ENCODE results near the gene AHCYL2.
"Not testable (repeated sequence)": the region's sequence is repeated elsewhere in the genome, so short reads cannot be mapped to it uniquely, and the experiment has no call there.

The AHCYL2 gene

DNA sequence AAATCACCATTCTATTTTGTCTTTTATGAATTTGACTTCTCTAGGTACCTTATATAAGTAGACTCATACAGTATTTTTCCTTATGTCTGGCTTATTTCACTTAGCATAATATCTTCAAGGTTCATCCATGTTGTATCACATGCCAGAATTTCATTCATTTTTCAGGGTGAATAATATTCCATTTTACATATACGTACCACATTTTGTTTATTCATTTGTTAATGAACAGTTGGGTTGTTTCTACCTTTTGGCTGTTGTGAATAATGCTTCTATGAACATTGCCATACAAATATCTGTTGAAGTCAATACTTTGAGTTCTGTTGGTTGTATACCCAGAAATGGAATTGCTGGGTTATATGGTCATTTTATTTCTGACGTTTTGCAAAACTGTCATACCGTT is 20.7 kb downstream of the AHCYL2 start:
- DNase-seq = no peak

DNA sequence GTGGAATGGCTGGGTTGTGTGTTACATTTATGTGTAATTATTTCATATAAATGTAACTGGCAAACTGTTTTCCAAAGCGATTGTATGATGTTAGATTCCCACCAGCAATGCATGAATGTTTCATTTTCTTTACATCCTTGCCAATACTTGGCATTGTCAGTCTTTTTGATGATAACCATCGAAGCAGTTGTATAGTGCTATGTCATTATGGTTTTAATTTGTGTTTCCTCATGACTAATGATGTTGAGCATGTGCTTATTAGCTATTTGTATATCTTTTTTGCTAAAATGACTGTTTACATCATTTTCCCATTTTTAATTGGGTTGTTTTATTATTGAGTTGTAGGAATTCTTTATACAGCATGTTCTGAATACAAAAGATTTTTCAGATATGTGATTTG is 22.3 kb downstream of the AHCYL2 start:
- no peak for DNase-seq

DNA sequence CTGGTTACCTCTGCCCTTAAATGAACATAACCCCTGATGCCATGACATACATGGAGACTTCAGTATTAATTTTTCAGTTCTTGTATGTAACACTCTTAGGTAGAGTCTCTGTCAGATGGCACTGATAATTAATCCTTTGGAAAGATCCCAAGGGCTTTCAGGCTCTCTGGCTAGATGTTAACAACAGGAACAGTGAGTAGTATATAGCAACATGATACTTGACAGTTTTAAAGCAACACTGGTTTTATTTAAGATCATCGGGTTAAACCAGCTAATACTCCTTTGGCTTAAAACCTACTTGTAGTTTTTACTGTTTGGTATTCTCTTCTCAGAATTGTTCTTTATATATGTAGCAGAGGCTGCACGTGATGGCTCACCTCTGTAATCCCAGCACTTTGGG is 27.3 kb downstream of the AHCYL2 start:
- no peak for DNase-seq

DNA sequence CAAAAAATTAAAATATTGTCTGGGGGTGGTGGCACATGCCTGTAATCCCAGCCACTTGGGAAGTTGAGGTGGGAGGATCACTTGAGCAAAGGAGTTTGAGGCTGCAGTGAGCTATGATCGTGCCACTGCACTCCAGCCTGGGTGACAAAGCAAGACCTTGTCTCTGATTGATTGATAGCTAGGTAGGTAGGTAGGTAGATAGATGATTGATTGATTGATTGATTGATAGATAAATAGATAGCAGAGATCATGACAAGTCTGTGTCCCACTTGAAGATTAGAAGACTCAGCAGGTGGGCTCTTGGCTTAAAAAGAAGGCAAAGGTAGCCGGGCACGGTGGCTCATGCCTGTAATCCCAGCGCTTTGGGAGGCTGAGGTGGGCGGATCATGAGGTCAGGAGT is 27.8 kb downstream of the AHCYL2 start:
- DNase-seq = not testable (repeated sequence)

DNA sequence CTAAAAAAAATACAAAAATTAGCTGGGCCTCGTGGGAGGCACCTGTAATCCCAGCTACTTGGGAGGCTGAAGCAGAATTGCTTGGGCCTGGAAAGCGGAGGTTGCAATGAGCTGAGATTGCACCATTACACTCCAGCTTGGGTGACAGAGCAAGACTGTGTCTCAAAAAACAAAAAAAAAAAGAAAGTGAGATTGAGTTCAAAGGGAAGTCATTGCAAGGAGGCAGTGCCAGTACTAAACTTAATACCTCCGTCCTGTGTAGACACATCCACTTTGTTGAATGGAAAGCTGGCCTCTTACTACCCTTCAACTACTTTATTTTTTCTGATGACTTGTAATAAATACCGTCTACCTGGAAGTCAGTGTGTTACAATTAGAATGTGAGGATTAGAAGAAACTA is 31.0 kb downstream of the AHCYL2 start:
- no peak for DNase-seq

DNA sequence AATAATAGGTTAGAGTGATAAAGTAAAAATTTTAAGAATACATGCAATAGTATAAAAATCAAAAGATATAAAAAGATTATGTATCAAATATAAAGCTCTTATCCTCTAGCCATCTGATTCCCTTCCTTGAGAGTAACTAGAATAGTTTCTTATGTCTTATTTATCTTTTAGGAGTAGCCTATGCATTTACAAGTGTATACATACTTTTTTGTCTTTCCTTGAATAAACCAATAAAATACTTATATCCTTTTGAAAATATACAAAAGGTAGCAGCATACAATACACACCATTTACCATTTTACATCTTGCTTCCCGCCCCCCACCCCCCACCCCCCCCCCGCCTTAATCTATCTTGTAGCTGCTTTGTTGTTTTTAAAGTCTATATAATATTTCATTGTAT is 31.4 kb downstream of the AHCYL2 start:
- no peak for DNase-seq

DNA sequence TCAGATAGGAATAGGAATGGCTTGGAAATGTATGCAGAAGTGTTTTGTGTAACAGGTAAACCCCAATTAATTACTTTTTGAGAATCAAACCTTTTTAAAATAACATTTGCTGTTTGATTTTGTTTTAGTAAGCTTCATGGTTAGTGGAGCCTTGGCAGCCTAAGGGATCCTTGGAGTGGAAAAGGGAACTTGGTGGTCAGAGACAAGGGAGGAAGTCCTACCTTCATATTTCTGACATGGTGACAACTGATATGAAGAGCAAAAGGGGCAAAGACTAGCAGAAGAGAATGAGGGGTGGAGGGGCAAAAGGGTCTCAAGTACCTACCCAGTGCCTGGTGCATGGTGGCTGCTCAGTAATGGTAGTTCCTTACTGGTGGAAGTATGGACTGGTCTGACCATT is 32.3 kb downstream of the AHCYL2 start:
- no peak for DNase-seq

DNA sequence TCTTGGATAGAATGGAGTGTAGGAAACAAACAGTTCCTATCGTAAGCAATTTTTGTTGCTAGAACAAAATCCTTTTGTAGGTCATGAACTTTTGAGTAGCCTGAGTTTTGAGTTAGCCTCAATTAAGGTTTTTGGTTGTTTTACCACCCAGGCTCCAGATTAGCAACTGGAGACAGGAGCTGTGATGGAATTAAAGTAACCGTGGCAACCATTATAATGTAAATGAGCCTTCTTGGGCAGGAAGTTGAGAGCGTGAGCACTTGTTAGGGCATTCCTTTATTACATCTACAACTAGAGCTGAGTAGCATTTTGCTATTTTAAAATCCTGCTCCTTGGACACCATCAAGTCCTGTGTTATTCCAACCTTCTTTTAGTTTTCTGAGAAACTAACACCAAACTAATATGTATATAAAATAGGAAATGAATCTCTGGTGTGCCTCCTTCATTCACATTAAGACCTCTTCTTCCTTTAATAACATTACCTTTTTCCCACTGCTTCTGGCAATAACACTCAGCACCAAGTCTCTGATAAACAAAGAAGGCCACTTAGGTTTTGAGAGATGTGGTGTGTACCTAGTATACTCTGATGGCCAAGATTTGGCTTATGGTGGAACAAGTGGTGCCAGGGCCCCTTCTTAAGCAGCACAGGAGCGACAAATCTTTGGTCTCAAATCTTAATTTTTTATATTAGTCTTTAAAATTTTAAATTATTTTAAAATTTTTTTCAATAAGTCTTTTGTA is 34.0 kb downstream of the AHCYL2 start:
- no peak for DNase-seq

DNA sequence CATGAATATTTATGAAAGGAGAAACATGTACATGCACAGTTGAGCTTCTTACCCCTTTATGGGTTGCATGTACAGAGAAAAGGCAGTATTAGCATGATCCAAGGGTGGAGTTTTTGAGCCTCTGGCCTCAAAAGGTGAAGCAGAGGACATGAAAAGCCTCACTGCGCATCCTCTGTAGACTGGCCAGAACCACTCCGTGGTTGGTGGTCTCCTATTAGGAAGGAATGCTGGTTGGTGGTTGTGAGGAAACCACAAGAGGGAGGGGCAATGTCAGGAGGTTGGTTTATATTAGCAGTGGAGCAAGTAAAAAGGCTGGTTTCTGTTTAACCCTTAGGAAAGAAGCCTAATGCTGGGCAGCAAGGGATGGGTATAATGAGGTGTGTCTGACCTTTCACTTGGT is 37.5 kb downstream of the AHCYL2 start:
- no peak for DNase-seq

DNA sequence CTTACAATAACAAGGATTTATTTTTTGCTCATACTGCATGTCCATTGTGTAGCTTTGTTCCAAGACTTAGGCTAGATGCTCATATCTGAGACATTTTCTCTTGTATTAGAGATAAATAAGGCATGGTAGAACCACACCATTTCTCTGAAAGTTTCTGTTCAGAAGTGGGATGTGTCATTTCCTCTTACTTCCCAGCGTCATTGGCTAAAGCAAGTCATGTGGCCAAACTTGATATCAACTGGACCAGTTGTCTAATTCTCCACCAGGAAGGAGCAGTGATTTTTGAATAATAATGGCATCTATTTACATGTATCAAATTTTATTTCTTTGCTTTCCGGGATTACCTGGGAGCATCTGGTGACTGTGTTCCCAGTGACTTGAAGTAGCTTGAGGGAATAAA is 38.3 kb downstream of the AHCYL2 start:
- DNase-seq = no peak

DNA sequence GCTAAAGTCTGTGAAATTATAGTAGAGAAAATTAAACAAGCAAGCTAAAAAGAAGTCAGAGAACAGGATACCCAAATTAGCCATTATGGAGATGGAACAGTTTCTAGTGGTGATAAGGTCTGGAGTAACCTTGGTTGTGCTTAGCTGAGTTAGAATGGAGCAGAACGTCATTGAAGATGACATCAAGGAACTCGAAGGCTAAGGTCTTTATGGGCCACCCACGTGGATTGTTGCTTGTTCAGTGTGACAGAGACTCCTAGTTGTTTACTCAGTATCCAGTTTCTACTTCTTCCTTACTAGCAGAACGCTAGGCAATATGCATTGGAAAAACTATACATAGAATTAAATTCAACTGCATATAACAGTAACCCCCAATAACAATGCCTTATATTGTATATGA is 39.7 kb downstream of the AHCYL2 start:
- DNase-seq = no peak

DNA sequence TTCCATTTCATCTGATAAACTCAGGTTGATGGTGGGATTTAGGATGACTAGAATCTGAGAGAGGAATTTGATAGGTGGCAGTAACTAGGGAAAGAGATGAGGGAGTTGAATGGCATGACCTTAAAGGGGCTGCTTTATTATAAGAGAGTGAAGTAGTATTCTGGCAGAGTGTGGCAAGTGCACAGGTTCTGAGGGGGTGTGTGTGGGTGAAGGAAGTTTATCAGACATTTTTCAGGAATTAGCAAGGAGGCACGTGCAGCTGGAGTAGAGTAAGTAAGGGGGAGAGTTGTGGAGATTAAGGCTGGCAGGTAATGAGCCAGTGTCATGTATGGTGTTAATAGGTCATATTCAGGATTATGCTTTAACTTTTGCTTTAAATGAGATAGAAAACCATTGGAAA is 40.5 kb downstream of the AHCYL2 start:
- no peak for DNase-seq

DNA sequence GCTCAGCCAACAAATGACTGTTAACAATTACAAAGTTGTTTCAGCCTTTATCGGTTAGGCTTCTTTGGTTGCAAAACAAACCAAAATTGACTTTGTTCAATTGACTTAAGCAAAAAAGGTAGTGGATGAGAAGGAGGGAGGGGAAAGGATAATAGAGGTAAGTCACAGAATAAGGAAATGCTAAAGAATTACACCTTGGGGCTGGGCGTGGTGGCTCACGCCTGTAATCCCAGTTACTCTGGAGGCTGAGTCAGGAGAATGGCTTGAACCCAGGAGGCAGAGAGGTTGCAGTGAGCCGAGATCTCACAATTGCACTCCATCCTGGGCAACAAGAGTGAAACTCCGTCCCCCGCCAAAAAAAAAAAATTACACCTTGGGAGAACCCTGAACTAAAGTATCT is 41.4 kb downstream of the AHCYL2 start:
- DNase-seq = no peak

DNA sequence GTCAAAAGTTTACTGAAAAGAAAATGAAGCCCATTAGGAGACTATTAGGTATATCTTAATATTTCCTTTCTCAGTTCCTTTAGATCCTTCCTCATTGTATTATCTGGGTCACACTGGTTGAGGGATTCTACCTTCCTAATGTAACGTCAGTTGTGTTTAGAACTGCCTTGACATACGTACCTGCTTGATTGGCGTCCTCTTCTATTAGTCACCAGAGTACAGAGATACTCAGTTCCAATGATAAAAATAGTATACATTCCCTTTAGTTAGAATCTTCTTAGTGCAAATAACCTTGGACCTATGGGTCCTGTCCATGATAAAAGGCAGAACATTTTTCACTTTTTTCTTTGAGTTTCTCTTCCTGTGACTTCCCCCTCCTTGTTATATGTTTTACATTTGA is 45.2 kb downstream of the AHCYL2 start:
- DNase-seq = no peak

DNA sequence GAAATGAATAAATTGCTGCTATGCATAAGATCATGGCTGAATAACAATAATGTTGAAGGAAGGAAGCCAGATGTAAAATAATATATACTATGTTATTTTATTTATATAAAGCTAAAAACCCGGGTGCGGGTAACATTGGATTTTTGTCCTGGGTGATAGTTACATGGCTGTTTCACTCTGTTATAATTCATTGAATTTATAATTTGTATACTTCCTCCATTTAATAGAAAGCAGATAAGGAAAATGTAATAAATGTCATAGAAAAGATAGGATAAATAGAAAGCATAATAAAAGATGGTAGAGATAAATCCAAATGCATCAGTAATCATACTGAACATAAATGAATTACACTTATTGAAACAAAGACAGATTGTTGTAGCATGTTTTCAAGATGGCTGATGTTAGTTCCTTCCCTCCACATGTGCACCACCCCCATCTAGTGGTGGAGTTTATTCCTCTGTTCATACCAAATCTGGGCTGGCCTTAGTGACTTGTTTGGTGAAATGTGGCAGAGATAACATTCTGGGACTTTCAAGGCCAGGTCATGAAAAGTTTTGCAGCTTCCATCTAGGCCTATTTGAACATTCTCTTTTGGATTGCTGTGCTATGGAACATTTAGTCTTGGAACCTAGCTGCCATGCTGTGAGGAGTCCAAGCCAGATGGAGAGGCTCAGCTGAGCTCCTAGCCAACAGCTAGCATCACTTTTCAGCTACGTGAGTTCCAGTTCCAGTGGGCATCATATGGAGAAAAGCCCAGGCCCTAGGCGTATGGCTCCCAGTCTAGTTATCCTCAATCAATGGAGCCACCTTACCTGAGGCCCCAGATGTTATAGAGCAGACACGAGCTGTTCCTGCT is 46.9 kb downstream of the AHCYL2 start:
- DNase-seq = peak; percentile 65

DNA sequence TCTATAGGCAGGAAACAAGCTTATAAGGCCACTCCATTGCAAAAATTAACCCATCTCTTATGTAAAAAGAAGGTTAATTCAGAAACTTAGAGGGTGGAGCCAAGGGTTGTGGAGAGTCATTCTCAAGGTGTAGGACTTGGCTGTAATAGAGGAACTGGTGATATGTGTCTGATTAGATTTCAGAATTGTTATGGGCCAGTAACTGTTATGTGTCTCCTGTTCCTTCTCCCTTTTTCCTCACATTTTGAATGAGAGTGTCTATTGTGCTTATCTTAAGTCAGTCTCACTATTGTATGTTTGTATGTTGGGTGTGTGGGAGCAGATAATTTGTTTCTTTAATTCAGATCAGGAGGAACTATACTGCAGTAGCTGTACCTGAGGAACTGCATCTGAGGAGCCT is 49.1 kb downstream of the AHCYL2 start:
- DNase-seq = no peak

DNA sequence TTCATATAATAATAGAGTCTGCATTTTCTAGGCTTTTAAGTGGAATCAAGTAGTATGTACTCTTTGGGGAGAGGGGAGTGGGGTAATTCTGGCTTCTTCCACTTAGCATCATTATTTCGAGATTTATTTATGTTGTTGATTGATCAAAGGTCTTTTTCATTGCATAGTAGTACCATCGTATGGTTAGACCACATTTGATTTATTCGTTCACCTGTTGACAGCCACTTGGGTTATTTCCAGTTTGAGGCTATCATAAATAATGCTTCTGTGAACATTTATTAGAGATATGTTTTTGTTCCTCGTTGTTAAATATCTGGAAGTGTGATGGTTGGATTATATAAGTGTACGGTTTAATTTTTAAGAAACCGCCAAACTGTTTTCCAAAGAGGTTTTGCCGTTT is 52.8 kb downstream of the AHCYL2 start:
- DNase-seq = no peak

DNA sequence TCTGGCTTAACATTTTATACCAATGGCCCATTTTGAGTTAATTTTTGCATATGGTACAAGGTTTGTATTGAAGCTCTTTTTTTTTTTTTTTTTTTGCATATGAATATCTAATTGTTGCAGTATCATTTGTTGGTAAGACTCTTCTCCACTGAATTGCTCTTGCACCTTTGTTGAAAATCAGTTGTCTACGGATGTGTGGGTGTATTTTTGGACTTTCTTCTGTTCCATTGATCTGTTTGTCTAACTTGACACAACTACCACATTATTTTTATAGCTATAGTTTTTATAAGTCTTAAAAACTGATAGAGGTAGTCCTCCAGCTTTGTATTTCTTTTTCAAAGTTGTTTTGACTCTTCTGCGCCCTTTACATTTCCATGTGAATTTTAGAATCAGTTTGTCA is 53.9 kb downstream of the AHCYL2 start:
- DNase-seq = no peak

DNA sequence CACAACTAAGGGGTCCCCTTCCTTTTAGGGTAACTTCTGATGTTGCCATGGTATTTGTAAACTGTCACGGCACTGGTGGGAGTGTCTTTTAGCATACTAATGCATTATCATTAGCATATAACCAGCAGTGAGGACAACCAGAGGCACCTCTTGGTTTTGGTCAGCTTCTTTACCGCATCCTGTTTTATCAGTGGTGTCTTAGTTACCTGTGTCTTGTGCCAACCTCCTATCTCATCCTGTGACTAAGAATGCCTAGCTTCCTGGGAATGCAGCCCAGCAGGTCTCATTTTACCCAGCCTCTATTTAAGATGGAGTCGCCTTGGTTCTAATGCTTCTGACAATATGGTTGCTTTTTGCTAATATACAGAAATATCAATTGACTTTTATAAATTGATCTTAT is 54.9 kb downstream of the AHCYL2 start:
- DNase-seq = no peak

DNA sequence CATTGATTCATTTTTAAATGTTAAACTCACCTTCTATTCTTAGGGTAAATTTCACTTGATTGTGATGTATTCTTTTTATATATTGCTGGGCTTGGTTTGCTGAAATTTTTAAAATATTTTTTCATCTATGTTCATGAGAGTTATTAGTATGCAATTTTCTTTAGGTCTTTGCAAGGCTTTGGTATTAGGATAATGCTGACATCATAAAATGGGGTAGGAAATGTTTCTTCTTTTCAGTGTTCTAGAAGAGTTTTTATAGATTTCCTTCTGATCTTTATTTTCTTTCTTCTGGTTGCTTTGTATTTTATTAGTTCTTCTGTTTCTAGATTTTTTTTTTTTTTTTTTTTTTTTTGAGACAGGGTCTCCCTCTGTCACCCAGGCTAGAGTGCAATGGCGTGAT is 56.3 kb downstream of the AHCYL2 start:
- DNase-seq = no peak

DNA sequence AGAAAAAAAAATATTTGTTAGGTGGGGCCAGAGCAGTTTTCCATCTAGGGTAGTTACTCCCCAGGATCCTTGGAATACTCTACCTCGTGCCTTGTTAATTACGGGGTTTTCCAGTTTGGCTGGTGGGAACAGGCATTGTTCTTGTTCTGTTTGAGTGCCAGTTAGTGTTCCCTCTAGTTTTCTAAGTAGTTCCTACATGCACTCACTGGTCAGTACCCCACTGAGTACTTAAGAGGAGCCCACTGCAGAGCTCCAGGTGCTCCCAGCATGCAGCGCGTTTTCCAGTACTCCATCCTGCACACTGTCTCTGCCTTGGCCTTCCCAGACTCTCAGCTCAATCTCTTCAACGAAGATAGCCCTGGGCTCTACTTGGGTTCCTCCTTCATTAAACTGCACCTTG is 58.0 kb downstream of the AHCYL2 start:
- no peak for DNase-seq

DNA sequence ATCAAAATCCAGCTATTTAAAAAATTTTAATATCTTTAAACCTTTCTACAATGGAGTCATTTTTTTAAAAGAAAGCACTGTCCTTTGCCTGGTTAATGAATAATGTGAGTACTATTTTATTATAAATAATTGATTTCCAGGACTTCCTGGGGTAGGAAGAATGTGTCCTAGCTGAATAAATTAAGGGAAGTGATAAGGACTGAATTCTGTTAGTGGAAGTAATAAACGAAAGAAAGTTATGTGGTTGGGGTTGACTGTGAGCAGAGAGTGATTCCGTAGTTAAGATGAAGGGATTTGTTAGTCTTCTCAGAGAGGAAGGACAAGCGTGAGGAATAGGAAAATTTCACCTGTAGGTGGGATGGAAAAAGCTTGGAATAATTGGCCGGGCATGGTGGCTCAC is 59.1 kb downstream of the AHCYL2 start:
- DNase-seq = no peak

DNA sequence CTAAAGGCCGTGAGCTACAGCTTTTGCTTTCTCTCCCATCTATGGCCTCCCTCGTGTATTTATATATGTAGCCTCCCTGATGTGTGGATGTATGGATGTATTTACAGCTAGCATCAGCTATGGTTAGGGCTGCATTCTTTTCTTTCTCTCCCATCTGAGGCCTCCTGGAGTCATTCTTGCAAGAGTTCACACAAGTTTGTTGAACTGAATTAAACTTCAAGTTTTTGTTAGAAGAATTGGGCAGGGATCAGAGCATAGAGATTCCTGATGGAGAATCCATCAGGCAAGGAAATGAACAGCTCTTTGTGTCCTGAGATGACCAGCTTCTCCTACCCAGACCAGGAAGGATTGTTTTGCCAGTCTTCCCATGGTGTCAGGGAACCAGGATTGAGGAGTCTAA is 60.3 kb downstream of the AHCYL2 start:
- DNase-seq = no peak

DNA sequence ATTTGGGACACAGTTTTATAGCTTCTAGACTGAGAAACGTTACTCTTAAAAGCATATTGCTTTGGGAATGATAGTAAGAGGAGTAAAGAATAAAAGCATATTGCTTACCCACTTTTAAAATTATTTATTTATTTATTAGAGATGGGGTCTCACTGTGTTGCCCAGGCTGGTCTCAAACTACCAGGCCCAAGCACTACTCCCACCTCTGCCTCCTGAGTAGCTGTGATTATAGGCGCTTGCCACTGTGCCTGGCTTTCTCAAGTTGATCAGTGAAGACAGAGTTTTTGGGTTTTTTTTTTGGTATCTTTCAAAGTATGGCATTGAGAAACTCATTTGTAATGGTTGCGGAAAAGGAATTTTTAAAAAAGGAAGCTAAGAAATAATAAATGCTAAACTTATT is 68.0 kb downstream of the AHCYL2 start:
- no peak for DNase-seq

DNA sequence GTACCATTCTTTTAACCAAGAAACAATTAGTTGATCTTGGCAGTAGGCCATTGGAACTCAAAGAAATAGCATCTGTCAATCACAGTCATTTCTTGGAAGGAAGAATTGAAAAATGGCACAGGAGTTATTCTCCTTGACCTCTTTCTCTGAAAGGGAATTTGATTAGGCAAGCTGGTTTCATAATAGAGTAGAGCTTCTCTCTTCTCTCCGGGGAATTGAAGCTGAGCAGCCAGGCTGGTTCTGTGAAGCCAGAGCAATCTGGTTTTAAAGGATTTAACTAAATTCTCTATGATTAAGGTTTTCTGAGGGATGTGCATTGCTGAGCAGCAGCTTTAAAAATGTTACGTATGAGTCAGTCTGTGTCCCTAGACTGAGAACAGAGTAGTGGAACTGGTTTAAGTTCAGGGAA is 70.2 kb downstream of the AHCYL2 start:
- no peak for DNase-seq

All from activated CD8-positive, alpha-beta memory T cell treated with anti-CD3 and anti-CD28 coated beads for 24 hours (primary cell).